ENCODE results near the gene TMEM51.
A peak's percentile ranks its signal among the peaks of the same experiment; 100 is the strongest.

The TMEM51 gene

GRCh38 chr1:15244813-15245212, 91.3 kb downstream of the TMEM51 start:
- DNase-seq (ENCODE audit: low read depth in 2 of 3, low spot score in 1 of 3), result no peak

GRCh38 chr1:15245593-15246360, 92.2 kb downstream of the TMEM51 start:
- DNase-seq (ENCODE audit: low read depth in 2 of 3, low spot score in 1 of 3), result no peak

DNA sequence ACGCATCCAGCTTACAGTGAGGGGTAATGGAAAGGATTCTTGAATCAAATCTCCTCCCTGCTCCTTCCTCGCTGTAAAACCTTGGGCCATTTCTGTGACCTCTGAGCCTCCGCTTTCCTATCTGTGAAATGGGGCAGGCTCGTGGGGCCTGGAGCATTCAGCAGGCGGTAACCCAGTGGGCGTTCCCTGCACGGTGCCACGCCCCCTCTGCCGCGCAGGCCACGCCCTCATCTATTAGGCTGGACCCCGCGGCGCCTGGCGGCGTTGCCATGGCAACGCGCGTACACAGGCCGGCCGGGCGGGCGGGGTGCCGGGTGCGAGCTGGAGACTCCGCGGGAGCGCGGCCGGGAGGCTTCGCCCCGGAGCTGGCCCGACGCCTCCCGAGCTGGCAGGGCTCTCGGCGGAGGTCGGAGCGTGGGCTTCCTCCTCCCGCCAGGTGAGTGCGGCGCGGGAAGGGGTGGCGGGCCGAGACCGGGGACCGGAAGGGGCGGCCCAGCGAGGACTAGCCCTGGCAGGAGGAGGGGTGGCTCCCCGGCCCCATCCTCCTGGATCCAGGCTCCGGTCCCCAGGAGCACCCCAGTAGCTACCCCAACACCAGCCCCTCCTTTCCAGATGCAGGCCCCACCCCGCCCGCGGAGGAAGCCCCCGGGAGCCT, 93.5 kb downstream of the TMEM51 start, which contains the start of gene FHAD1:
Gene FHAD1 (plus strand): TSS at position 264 of the 655 bp plus-strand sequence. CDS start 4,562 bp downstream, outside the sequence.
- DNase-seq (ENCODE audit: low read depth in 2 of 3, low spot score in 1 of 3), result peak in 2 of 3 donors; percentile 29 to 34

GRCh38 chr1:15248216-15248615, 94.7 kb downstream of the TMEM51 start:
- no peak for DNase-seq (ENCODE audit: low read depth in 2 of 3, low spot score in 1 of 3)

GRCh38 chr1:15249081-15249480, 95.5 kb downstream of the TMEM51 start:
- DNase-seq (ENCODE audit: low read depth in 2 of 3, low spot score in 1 of 3), result peak; percentile 42 to 60 (median 49)

DNA sequence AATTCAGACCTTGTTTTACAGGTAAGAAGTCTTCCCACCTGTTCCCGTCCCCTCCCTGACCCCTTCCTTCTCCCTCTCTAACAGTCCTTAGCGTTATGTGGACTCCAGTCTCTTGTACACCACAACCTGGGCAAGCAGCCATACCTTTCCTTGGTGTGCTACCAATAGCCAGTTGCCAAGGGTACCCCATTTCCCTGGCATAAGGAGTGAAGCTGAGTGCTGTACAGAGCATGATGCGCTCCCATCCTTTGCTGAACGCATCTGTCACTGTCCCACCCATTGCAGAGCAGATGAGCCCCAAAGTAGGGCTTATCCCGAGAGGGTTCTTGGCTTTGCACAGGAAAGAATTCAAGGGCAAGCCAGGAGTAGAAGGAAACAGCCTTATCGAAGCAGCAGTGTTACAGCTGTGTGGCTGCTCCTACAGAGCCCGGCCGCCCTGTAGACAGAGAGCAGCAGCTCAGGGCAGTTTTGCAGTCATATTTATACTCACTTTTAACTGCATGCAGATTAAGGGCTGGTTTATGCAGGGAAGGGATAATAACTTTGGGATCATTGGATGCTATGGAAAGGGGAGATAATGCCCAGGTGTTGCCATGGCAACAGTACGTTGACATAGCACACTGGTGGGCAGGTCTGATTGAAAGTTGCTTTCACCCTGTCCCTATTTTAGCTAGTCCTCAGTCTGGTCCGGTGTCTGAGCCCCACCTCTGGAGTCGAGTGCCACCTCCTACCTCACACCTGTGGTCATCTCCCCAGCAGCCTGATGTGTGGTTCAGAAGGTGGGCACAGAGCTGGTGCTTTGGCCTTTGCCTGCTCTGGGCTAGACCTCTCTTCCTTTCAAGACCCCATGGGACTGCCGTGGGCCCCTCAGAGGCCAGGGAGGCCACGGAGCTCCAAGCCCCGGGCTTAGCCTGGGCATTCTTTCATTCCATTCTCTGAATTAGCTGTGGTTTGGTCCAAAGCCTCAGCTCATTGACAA, 98.6 kb downstream of the TMEM51 start:
- DNase-seq (ENCODE audit: low read depth in 2 of 3, low spot score in 1 of 3), result no peak

DNA sequence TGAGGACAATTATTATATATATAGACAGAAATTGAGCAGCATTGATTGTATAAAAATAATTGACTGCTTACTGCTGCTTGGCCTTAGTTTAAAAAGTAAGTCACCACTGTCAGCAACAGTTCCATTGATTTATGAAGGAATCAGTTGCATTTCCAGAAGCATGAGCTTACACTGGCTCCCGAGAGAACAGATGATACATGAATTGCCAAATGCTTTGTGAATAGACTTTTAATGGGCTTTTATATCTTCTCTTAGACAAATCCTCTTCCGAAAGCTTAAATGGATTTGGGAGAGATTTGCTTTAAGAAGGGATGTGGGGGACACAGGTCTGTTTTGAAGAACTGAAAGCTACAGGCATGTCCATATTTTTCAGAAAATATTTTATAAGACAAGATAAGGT, 101.0 kb downstream of the TMEM51 start:
- no peak for DNase-seq (ENCODE audit: low read depth in 2 of 3, low spot score in 1 of 3)

- no peak for DNase-seq (ENCODE audit: low read depth in 2 of 3, low spot score in 1 of 3)
Observed at GRCh38 chr1:15255582-15256149, 102.1 kb downstream of the TMEM51 start.

DNA sequence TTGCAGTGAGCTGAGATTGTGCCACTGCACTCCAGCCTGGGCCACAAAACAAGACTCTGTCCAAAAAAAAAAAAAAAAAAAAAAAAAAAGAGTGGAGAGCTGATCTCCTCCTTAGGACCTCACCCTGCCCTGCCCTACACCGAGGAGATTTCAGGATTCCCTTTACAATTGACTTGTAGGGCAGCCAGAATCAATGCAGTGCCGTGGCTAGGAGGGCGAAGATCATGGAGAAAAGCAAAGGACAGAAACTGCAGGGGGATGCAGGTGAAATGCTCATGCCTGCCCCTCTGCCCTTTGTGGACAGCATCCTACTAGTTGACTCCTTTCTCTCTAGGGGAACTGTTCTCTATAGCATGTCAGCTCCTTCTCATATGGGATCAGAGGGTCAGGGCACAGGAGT, 103.0 kb downstream of the TMEM51 start:
- DNase-seq (ENCODE audit: low read depth in 2 of 3, low spot score in 1 of 3), result no peak

GRCh38 chr1:15257309-15257708, 103.8 kb downstream of the TMEM51 start:
- no peak for DNase-seq (ENCODE audit: low read depth in 2 of 3, low spot score in 1 of 3)

GRCh38 chr1:15258833-15259621, 105.5 kb downstream of the TMEM51 start:
- DNase-seq (ENCODE audit: low read depth in 2 of 3, low spot score in 1 of 3), result no peak

- no peak for DNase-seq (ENCODE audit: low read depth in 2 of 3, low spot score in 1 of 3)
Observed at GRCh38 chr1:15259622-15260007, 106.1 kb downstream of the TMEM51 start.

DNA sequence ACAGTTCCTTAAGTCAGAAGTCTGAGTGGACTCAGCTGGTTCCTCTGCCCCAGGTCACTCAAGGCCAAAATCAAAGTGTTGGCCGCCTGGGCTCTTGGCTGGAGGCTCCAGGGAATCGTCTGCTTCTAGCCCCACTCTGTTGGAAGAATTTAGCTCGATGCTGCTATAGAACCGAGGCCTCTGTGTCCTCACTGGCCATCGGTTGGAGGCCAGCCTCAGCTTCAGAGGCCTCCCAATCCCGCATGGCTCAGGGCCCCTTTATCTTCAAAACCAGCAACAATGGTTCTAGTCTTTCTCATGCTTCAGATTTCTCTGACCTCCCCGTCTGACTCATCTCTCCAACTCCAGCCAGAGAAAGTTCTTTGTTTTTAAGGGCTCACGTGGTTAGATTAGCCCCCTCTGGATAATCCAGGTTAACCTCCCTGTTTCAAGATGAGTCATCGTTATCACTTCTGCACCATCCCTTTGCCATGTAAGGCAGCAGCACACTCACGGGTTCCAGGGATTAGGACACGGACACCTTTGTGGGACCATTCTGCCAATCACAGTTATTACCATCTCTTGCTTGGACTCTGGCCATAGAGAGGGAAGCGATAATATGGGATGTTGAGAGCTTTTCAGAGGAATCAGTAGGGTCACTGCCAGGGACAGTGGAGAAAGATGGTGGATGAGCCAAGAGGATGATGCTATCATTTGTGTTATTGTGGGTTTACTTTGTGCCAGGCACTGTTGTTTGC, 107.0 kb downstream of the TMEM51 start:
- no peak for DNase-seq (ENCODE audit: low read depth in 2 of 3, low spot score in 1 of 3)

DNA sequence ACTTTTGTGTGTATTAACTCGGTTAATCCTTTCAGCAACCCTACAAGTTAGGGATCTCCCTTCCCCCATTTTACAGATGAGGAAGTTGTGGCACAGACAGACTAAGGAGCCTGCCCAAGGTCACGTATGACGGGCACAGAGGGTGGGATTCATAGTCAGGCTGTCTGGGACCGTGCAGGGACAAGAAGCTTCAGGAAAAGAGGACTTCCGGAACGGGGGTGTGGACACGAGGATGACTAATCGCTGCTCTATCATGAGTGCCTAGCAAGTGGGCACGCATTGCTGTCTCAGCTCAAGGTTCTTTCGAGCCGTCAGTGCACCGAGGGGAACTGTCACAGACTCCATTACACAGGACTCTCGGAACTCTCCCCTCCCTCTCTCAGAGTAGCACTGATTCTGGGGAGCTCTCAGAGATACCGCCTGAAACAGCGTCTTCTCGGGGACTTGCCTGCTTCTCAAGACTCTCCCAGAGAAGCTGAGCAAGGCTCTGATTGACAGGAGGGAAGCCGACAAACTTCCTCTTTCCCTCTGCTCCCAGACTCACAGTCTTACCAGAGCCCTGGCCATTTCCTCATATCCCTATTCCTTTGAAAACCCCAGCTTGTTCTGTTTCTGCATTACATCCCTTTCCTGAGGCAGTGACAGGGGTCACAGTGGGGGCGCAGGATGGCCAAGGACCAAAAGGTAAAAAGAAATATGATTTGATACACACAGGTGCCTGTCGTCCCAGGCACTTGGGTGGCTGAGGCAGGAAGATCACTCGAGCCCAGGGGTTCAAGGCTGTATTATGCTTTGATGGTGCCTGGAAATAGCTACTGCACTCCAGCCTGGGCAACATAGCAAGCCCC, 107.8 kb downstream of the TMEM51 start:
- DNase-seq (ENCODE audit: low read depth in 2 of 3, low spot score in 1 of 3), result peak in 1 of 3 donors; percentile 34

DNA sequence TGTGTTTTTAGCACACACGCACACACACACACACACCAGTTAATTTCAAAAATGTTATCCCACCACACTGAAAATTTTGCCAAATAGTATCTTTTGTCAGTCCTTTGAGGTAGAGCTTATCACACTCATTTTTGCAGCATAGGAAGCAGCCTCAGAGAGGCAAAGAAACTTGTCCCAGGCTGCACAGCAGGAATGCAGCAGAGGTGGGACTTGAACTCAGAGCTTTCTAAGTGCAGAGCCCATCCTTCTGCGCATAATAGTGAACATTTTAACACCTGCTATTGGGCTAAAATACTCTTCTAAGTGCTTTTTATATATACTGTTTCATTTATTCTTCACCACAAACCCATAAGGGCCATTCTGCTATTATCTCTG, 108.4 kb downstream of the TMEM51 start:
- no peak for DNase-seq (ENCODE audit: low read depth in 2 of 3, low spot score in 1 of 3)

DNA sequence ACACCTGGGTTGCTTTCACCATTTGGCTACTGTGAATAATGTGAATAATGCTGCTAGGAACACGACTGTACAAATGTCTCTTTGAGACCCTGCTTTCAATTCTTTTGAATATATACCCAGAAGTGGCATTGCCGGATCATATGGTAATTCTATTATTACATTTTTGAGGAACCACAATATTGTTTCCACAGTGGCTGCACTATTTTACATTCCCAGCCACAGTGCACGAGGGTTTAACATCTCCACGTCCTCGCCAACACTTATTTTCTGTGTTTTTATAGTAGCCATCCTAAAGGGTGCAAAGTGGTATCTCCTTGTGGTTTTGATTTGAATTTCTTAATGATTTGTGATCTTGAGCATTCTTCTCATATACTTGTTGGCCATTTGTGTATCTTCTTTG, 109.2 kb downstream of the TMEM51 start:
- DNase-seq (ENCODE audit: low read depth in 2 of 3, low spot score in 1 of 3), result no peak

DNA sequence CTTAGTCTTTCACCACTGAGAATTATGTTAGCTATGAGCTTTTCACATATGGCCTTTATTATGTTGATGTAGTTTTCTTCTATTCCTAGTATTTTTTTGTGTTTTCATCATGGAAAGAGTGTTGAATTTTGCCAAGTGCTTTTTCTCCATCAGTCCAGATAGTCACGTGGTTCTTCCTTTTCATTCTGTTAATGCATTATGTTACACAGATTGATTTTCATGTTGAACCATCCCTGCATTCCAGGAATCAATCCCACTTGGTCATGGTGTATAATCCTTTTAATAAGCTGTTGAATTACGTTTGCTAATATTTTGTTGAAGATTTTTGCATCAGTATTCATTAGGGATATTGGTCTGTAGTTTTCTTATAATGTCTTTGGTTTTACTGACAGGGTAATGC, 111.2 kb downstream of the TMEM51 start:
- no peak for DNase-seq (ENCODE audit: low read depth in 2 of 3, low spot score in 1 of 3)
